Neural progenitor cell (in vitro differentiated cells): ENCODE data around the gene ARSB.
"Not testable (repeated sequence)": the region's sequence is repeated elsewhere in the genome, so short reads cannot be mapped to it uniquely, and the experiment has no call there.

Experiments used
- CTCF ChIP-seq: fragments of 200-600 bp; sonication (generic); IDR thresholded peaks from 2 replicates; pipeline ENCODE4 v1.5.1; 2017; ENCODE audit warnings: antibody characterized with exemption, mild to moderate bottlenecking
- EZH2 ChIP-seq: fragments of 200-600 bp; sonication (generic); IDR thresholded peaks from 2 replicates; pipeline ENCODE4 v1.6.1; 2017; ENCODE audit warnings: antibody characterized with exemption, mild to moderate bottlenecking, moderate library complexity
- EZH2phosphoT487 ChIP-seq: fragments of 200-600 bp; sonication (generic); IDR thresholded peaks from 2 replicates; pipeline ENCODE4 v1.6.1; 2017; ENCODE audit warnings: antibody characterized with exemption

DNA sequence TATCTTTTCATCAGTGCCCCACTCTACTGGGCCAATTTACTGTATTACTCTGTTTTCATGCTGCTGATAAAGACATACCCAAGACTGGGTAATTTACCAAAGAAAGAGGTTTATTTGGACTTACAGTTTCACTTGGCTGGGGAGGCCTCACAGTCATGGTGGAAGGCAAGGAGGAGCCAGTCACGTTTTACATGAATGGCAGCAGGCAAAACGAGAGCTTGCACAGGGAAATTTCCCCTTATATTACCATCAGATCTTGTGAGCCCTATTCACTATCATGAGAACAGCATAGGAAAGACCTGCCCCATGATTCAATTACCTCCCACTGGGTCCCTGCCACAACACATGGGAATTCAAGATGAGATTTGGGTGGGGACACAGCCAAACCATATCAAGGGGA lies 119.0 kb downstream of the ARSB start:
- not testable (repeated sequence) for TF ChIP-seq CTCF, EZH2, EZH2phosphoT487
